HCT116 (cell line): ENCODE data around the gene SCCPDH. TPM values are rescaled to one million over a fixed set of nuclear protein-coding genes. Genes with fewer than 3 reads are reported as not detected.

Experiments
- ATAC-seq: fragments of 200-7000 bp; cut with Tn5 transposase; 2 replicates; pipeline ENCODE4 v1.9.1; 2020; ENCODE audit warnings: mild to moderate bottlenecking, moderate library complexity
- BruUV-seq: library from RNA; stranded (reverse); fragments of 400-500 nt; replicated peaks from 2 replicates; lab custom pipeline; 2021; lab: Mats Ljungman, UMichigan
- CTCF ChIA-PET: fragments of 300-600 bp; sonication (Branson Sonifier 250); formaldehyde crosslinking; loops from one replicate; lab custom pipeline; 2021; ENCODE audit warnings: antibody characterized with exemption; lab: Charles Lee
- POLR2A ChIA-PET: fragments of 300-600, 350-600 bp; sonication (Branson Sonifier 250); formaldehyde crosslinking; loops from one replicate; lab custom pipeline; 2021; ENCODE audit warnings: antibody characterized with exemption; lab: Charles Lee
- RAD21 ChIA-PET, 2 experiments: fragments of 300-600 bp; sonication (Branson Sonifier 250); formaldehyde crosslinking; loops; one replicate each; lab custom pipeline; 2023; ENCODE audit warnings: low total read pairs in 2 of 2; ENCODE audit not compliant: uncharacterized antibody in 2 of 2, unreplicated experiment in 2 of 2, low non-redundant PET in 1 of 2; lab: Charles Lee
- DNase-seq: peaks from one replicate; pipeline ENCODE4 v3.0.0-alpha.2; 2010; ENCODE audit warnings: low read depth, low spot score
- H2AFZ ChIP-seq: fragments of 200-600 bp; shearing (Covaris generic), sonication (generic); 2 replicates; pipeline ENCODE4 v1.6.1; 2017; ENCODE audit warnings: low read depth, mixed run types, mixed read lengths, antibody characterized with exemption, low read length; ENCODE audit not compliant: poor library complexity, severe bottlenecking
- H3K27ac ChIP-seq: 2 replicates; pipeline ENCODE4 v1.5.1; 2012; ENCODE audit warnings: low read depth, low read length
- H3K27me3 ChIP-seq: fragments of 200-600 bp; sonication (generic); 2 replicates; pipeline ENCODE4 v1.6.1; 2016; ENCODE audit warnings: mixed run types, low read length, mixed read lengths; ENCODE audit not compliant: insufficient read depth
- H3K36me3 ChIP-seq, 2 experiments: fragments of 200-500 bp in 1 of 2; fragments of 200-600 bp in 1 of 2; sonication (Bioruptor generic) in 1 of 2; sonication (generic) in 1 of 2; 2 replicates each; pipeline versions ENCODE4 v1.5.1 to v1.6.1; 2014 to 2016; ENCODE audit warnings: low read length in 2 of 2, inconsistent platforms in 1 of 2, mixed read lengths in 1 of 2, mixed run types in 1 of 2; ENCODE audit not compliant: insufficient read depth in 2 of 2, control insufficient read depth in 1 of 2
- H3K4me1 ChIP-seq, 2 experiments: fragments of 200-600 bp in 1 of 2; sonication (generic) in 1 of 2; 2 replicates each; pipeline versions ENCODE4 v1.5.1 to v1.6.1; 2012 to 2017; ENCODE audit warnings: low read length in 2 of 2, inconsistent platforms in 1 of 2, mild to moderate bottlenecking in 1 of 2, mixed read lengths in 1 of 2, mixed run types in 1 of 2, moderate library complexity in 1 of 2; ENCODE audit not compliant: insufficient read depth in 2 of 2, control insufficient read depth in 1 of 2
- H3K4me2 ChIP-seq: fragments of 200-600 bp; sonication (generic); 2 replicates; pipeline ENCODE4 v1.6.1; 2017; ENCODE audit warnings: mixed run types, low read length, mixed read lengths
- H3K4me3 ChIP-seq, 2 experiments: fragments of 200-600 bp in 1 of 2; sonication (generic) in 1 of 2; replicated peaks in 1 of 2; 2 replicates each; pipeline ENCODE4 v1.5.1; 2011 to 2016; ENCODE audit warnings: low read length in 2 of 2, control low read depth in 1 of 2, low read depth in 1 of 2, mild to moderate bottlenecking in 1 of 2, mixed read lengths in 1 of 2, mixed run types in 1 of 2
- H3K79me2 ChIP-seq: fragments of 200-600 bp; sonication (generic); 2 replicates; pipeline ENCODE4 v1.6.1; 2017; ENCODE audit warnings: mild to moderate bottlenecking, mixed run types, low read length, moderate library complexity, mixed read lengths; ENCODE audit not compliant: insufficient read depth
- H3K9ac ChIP-seq: fragments of 200-600 bp; sonication (generic); 2 replicates; pipeline ENCODE4 v1.6.1; 2016; ENCODE audit warnings: low read length, mixed read lengths
- H3K9me2 ChIP-seq: fragments of 200-600 bp; sonication (generic), shearing (Covaris generic); 2 replicates; pipeline ENCODE4 v1.6.1; 2017; ENCODE audit warnings: mixed run types, mild to moderate bottlenecking, moderate library complexity; ENCODE audit not compliant: insufficient read depth
- H3K9me3 ChIP-seq, 2 experiments: fragments of 200-500 bp in 1 of 2; fragments of 200-600 bp in 1 of 2; sonication (Bioruptor generic) in 1 of 2; sonication (generic) in 1 of 2; 2 replicates each; pipeline ENCODE4 v1.6.1; 2014 to 2017; ENCODE audit warnings: low read length in 2 of 2, mixed read lengths in 2 of 2, inconsistent platforms in 1 of 2, low read depth in 1 of 2, mild to moderate bottlenecking in 1 of 2, mixed run types in 1 of 2, moderate library complexity in 1 of 2; ENCODE audit not compliant: control insufficient read depth in 1 of 2, insufficient read depth in 1 of 2
- H4K20me1 ChIP-seq: fragments of 200-600 bp; sonication (generic), shearing (Covaris generic); 2 replicates; pipeline ENCODE4 v1.6.1; 2017; ENCODE audit warnings: mixed run types, mild to moderate bottlenecking, moderate library complexity; ENCODE audit not compliant: insufficient read depth
- CBX3 ChIP-seq: IDR thresholded peaks from 2 replicates; pipeline ENCODE4 v1.6.1; 2012; ENCODE audit warnings: low read depth
- CEBPB ChIP-seq: IDR thresholded peaks from 2 replicates; pipeline ENCODE4 v1.6.1; 2012; ENCODE audit warnings: low read depth
- EGR1 ChIP-seq: IDR thresholded peaks from 2 replicates; pipeline ENCODE4 v1.6.1; 2012; ENCODE audit warnings: low read depth
- ELF1 ChIP-seq: IDR thresholded peaks from 2 replicates; pipeline ENCODE4 v1.6.1; 2012; ENCODE audit warnings: low read depth, borderline replicate concordance
- EZH2 ChIP-seq: fragments of 200-600 bp; sonication (generic); IDR thresholded peaks from 2 replicates; pipeline ENCODE4 v1.6.1; 2017; ENCODE audit warnings: antibody characterized with exemption, mixed run types
- EZH2phosphoT487 ChIP-seq: fragments of 200-600 bp; IDR thresholded peaks from 2 replicates; pipeline ENCODE4 v1.6.1; 2018; ENCODE audit warnings: antibody characterized with exemption, borderline replicate concordance
- JUND ChIP-seq: IDR thresholded peaks from 2 replicates; pipeline ENCODE4 v1.6.1; 2012
- POLR2A ChIP-seq: IDR thresholded peaks from 2 replicates; pipeline ENCODE4 v1.7.0; 2011; ENCODE audit warnings: borderline replicate concordance; ENCODE audit not compliant: insufficient read depth, insufficient read length; ENCODE audit errors: extremely low read depth
- POLR2AphosphoS5 ChIP-seq: IDR thresholded peaks from 2 replicates; pipeline ENCODE4 v1.6.1; 2011; ENCODE audit warnings: mild to moderate bottlenecking, low read depth, low read length, moderate library complexity
- RAD21 ChIP-seq: IDR thresholded peaks from 2 replicates; pipeline ENCODE4 v1.6.1; 2012; ENCODE audit warnings: low read depth, mild to moderate bottlenecking
- SIN3A ChIP-seq: IDR thresholded peaks from 2 replicates; pipeline ENCODE4 v1.6.1; 2012; ENCODE audit warnings: low read depth
- SP1 ChIP-seq: IDR thresholded peaks from 2 replicates; pipeline ENCODE4 v1.6.1; 2012; ENCODE audit warnings: low read depth
- SRF ChIP-seq: IDR thresholded peaks from 2 replicates; pipeline ENCODE4 v1.6.1; 2012; ENCODE audit warnings: low read depth
- TCF7L2 ChIP-seq: IDR thresholded peaks from 2 replicates; pipeline ENCODE4 v1.7.0; 2011; ENCODE audit warnings: borderline replicate concordance, inconsistent platforms; ENCODE audit not compliant: insufficient read depth, insufficient read length; ENCODE audit errors: extremely low read depth
- YY1 ChIP-seq: IDR thresholded peaks from 2 replicates; pipeline ENCODE4 v1.6.1; 2011; ENCODE audit warnings: low read length, low read depth, moderate library complexity, mild to moderate bottlenecking; ENCODE audit not compliant: insufficient replicate concordance; ENCODE audit errors: extremely low read depth
- ZFX ChIP-seq: fragments of 450-650 bp; IDR thresholded peaks from 2 replicates; pipeline ENCODE4 v1.6.1; 2017
- intact Hi-C: fragments of 100-400 bp; cut with micrococcal nuclease; formaldehyde crosslinking; loops from 2 replicates; pipeline ENCODE4 v1.10.0; 2022
- total RNA-seq: library from RNA; stranded (reverse); gene quantifications from one replicate; pipeline ENCODE4 v1.2.1, GENCODE V29; 2021; ENCODE audit not compliant: unreplicated experiment
- TF ChIP-seq, protein P1 (sequence below): IDR thresholded peaks from 2 replicates; pipeline ENCODE4 v1.6.1; 2012
- TF ChIP-seq, protein P2 (sequence below): IDR thresholded peaks from 2 replicates; pipeline ENCODE4 v1.6.1; 2011; ENCODE audit warnings: mild to moderate bottlenecking, low read length, moderate library complexity; ENCODE audit not compliant: insufficient replicate concordance; ENCODE audit errors: extremely low read depth
- TF ChIP-seq, protein P3 (sequence below): IDR thresholded peaks from 2 replicates; pipeline ENCODE4 v1.6.1; 2012

Gene SCCPDH
- total RNA-seq, 1 experiment from 2014 or later: 0.30 TPM

DNA sequence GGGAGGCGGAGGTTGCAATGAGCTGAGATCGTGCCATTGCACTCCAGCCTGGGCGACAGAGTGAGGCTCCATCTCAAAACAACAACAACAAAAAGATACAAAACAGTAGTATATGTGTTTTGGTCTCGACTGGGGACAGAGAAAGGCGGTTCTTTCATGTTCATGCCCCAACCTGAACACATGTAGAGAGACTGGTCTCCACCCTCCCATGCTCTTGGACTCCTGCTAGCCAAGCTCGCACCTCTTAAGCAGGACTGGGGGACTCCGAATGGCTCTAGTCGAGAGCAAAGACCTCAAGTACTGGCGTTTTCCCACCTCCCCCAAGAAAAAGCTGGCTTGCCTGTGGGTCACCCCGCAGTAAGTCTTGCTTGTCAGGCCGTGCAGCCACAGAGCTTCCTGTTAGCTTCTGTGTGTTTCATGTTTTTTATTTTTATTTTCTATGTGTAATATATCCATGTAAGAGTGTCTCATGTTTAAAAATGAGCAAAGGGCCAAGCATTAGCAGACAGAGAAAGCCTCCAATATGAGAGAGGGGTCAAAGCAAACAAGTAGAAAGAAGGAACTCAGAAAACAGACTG is 91.6 kb downstream of the SCCPDH start:
- intact Hi-C loops: no loop called here
- POLR2A ChIA-PET: no interaction called here
- no peaks in the 10 kb centered on the region for H4K20me1 ChIP-seq
- no peaks in the 10 kb centered on the region for H3K79me2 ChIP-seq
- no peak overlapping the region for H3K4me3 ChIP-seq
- no peak overlapping the region for H3K9ac ChIP-seq
- H3K9me2 ChIP-seq: no peaks in the 10 kb centered on the region
- H3K4me1 ChIP-seq: no peaks in the 10 kb centered on the region
- no peak overlapping the region for H3K27ac ChIP-seq
- CTCF ChIA-PET: no interaction called here
- ATAC-seq (no peak), DNase-seq (no peak)
- RAD21 ChIA-PET: no interaction called here
- H3K36me3 ChIP-seq: no peaks in the 10 kb centered on the region
- no peak overlapping the region for H3K4me2 ChIP-seq
- TF ChIP-seq EZH2 (no peak), EGR1 (no peak), EZH2phosphoT487 (no peak), RAD21 (no peak), SIN3A (no peak), YY1 (no peak), TCF7L2 (no peak), SP1 (no peak), ELF1 (no peak), ZFX (no peak), CBX3 (no peak), POLR2A (no peak), CEBPB (no peak), SRF (no peak), POLR2AphosphoS5 (no peak), JUND (no peak)
- TF ChIP-seq, protein P1, sequence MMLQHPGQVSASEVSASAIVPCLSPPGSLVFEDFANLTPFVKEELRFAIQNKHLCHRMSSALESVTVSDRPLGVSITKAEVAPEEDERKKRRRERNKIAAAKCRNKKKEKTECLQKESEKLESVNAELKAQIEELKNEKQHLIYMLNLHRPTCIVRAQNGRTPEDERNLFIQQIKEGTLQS: no peak
- TF ChIP-seq, protein P2, sequence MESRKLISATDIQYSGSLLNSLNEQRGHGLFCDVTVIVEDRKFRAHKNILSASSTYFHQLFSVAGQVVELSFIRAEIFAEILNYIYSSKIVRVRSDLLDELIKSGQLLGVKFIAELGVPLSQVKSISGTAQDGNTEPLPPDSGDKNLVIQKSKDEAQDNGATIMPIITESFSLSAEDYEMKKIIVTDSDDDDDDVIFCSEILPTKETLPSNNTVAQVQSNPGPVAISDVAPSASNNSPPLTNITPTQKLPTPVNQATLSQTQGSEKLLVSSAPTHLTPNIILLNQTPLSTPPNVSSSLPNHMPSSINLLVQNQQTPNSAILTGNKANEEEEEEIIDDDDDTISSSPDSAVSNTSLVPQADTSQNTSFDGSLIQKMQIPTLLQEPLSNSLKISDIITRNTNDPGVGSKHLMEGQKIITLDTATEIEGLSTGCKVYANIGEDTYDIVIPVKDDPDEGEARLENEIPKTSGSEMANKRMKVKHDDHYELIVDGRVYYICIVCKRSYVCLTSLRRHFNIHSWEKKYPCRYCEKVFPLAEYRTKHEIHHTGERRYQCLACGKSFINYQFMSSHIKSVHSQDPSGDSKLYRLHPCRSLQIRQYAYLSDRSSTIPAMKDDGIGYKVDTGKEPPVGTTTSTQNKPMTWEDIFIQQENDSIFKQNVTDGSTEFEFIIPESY: no peak
- TF ChIP-seq, protein P3, sequence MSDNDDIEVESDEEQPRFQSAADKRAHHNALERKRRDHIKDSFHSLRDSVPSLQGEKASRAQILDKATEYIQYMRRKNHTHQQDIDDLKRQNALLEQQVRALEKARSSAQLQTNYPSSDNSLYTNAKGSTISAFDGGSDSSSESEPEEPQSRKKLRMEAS: no peak
- TF ChIP-seq, all 23 proteins: peak for 0
- Histone ChIP-seq H2AFZ (no peak overlapping the region), H3K27me3 (no peaks in the 10 kb centered on the region), H3K9me3 (no peaks in the 10 kb centered on the region)
- BruUV-seq: no TSS peak

Other genes starting within 250 kb of the SCCPDH start
- 33.6 TPM for gene SMYD3, start 217.1 kb upstream of the SCCPDH start, total RNA-seq
- 24.4 TPM for gene TFB2M, start 158.1 kb upstream of the SCCPDH start, total RNA-seq
- gene CNST, start 158.0 kb upstream of the SCCPDH start, total RNA-seq: 13.5 TPM
- gene AHCTF1, start 207.5 kb downstream of the SCCPDH start, total RNA-seq: 56.2 TPM